Endothelial cell of umbilical vein (primary cell): ENCODE results near the gene HDAC7.

Experiments used
- EZH2 ChIP-seq: IDR thresholded peaks from 2 replicates; pipeline ENCODE4 v1.6.1; 2012; ENCODE audit warnings: borderline replicate concordance, low read depth, mild to moderate bottlenecking, moderate library complexity, low read length, inconsistent platforms; ENCODE audit not compliant: severe bottlenecking
- FOS ChIP-seq: IDR thresholded peaks from 2 replicates; pipeline ENCODE4 v1.6.1; 2011; ENCODE audit warnings: mild to moderate bottlenecking, low read length, moderate library complexity, borderline replicate concordance; ENCODE audit not compliant: insufficient read depth
- JUN ChIP-seq: IDR thresholded peaks from 2 replicates; pipeline ENCODE4 v1.6.1; 2011; ENCODE audit warnings: borderline replicate concordance, low read depth; ENCODE audit not compliant: insufficient read length, insufficient read depth
- MYC ChIP-seq: IDR thresholded peaks from one replicate; pipeline ENCODE4 v1.6.1; 2011; ENCODE audit warnings: mild to moderate bottlenecking, low read depth, low read length
- POLR2A ChIP-seq: IDR thresholded peaks from 2 replicates; pipeline ENCODE4 v1.6.1; 2012; ENCODE audit warnings: low read depth, mild to moderate bottlenecking, control low read depth, low read length
- POLR2AphosphoS5 ChIP-seq: IDR thresholded peaks from 2 replicates; pipeline ENCODE4 v1.6.1; 2012; ENCODE audit warnings: low read depth, mild to moderate bottlenecking, control low read depth, low read length, moderate library complexity; ENCODE audit not compliant: insufficient read depth
- TF ChIP-seq, protein P1 (sequence below), 2 donors: IDR thresholded peaks; 1 replicate in 1 of 2; 2 replicates in 1 of 2; pipeline ENCODE4 v1.5.1; 2011; ENCODE audit warnings: low read length in 2 of 2, mild to moderate bottlenecking in 2 of 2, moderate library complexity in 2 of 2, control low read depth in 1 of 2, inconsistent platforms in 1 of 2, low read depth in 1 of 2; ENCODE audit not compliant: insufficient read depth in 1 of 2; ENCODE audit errors: extremely low read depth in 1 of 2
- TF ChIP-seq, protein P2 (sequence below): IDR thresholded peaks from 2 replicates; pipeline ENCODE4 v1.6.1; 2011; ENCODE audit not compliant: insufficient read depth, insufficient read length

DNA sequence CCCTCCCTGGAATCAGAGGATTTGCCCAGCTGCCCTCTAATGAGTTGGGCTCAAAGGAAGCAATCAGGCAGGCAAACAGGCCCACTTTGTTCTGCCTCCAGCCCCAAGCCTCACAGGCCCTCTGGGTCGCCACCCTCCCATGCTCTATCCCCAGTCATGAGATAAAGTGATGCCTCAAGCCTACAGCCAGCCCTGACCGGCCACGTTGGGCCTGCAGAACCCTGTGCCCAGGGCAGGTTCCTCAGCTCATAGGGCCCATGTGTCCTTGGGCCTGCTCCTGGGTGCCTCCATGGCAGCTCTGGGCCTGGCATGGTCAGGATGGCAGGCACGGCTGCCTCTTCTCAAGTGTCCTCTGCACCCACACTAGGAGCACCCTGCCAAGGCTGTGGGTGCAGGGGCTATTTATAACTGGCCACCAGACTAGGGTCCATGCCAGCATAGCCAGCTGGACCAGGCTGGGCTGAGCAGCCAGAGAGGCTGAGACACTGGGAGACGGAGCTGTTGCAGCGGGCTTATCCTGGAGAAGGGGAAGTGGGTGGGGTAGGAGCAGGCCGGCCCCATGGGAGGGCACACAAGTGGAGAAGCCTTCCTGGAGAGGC, 20.2 kb downstream of the HDAC7 start:
- TF ChIP-seq, protein P1, sequence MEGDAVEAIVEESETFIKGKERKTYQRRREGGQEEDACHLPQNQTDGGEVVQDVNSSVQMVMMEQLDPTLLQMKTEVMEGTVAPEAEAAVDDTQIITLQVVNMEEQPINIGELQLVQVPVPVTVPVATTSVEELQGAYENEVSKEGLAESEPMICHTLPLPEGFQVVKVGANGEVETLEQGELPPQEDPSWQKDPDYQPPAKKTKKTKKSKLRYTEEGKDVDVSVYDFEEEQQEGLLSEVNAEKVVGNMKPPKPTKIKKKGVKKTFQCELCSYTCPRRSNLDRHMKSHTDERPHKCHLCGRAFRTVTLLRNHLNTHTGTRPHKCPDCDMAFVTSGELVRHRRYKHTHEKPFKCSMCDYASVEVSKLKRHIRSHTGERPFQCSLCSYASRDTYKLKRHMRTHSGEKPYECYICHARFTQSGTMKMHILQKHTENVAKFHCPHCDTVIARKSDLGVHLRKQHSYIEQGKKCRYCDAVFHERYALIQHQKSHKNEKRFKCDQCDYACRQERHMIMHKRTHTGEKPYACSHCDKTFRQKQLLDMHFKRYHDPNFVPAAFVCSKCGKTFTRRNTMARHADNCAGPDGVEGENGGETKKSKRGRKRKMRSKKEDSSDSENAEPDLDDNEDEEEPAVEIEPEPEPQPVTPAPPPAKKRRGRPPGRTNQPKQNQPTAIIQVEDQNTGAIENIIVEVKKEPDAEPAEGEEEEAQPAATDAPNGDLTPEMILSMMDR (IDR thresholded peaks at IDR 0.05; ENCODE audit: extremely low read depth in 1 of 2, insufficient read depth in 1 of 2, low read depth in 1 of 2, low read length in 2 of 2), result no peak
- TF ChIP-seq JUN (no peak), POLR2A (no peak), MYC (no peak), POLR2AphosphoS5 (no peak), FOS (no peak), EZH2 (no peak)
- TF ChIP-seq, protein P2, sequence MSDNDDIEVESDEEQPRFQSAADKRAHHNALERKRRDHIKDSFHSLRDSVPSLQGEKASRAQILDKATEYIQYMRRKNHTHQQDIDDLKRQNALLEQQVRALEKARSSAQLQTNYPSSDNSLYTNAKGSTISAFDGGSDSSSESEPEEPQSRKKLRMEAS, result no peak
